GM21786 (cell line): ENCODE measurements around the gene UBL7.

Experiments
- ATAC-seq: cut with Tn5 transposase; IDR thresholded peaks from one replicate; pipeline ENCODE4 v1.9.1; 2021; ENCODE audit not compliant: unreplicated experiment

Gene UBL7

DNA sequence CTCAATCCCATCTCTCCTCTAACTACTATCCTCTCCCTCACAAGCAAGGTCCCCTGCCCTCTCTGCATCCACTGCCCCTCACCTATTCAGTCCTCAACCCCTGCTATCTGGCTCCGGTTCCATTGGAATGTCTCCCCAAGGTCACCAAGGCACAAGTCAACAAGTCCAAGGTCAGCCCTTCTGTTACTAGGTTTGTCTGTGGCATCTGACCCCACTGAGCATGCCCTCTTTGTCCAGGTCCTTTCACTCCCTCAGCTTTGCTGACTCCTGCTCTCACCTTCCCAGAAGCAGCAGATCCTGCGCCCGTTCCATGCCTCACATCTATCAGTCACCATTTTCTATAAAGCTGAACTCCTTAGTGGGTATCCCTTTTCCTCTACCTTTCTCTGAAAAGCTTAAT, 18.9 kb downstream of the UBL7 start:
- no peak for ATAC-seq

DNA sequence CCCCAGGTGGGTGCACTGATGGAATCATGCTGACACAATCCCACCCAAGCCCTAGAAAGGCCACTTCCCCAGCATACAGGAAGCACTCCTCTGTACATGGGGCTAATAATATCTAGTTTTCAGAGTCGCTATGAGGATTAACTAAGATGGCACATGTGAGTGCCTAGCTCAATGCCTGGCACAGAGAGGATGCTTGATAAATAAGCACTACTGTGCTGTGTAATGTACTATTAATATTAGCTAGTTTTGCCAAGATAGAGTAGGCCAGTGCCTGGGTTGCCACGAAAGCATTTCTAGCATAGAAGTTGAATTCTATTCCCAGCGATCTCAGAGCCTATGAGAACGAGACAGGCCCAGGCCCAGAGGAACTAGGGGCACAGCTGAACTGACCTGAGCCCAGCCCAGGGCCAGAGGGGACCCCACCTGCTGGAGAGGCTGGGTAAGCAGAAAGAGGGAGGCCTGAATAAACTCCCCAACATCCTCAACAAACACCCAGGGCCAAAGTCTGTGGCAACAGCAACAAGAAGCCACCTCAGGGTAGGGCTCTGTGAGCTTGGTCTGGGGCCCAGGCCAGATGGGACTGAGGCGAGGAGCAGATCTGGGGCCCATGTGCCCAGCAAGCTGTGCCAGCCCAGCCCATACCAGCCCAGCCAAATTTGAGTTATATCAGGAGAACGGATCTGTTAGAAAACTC, 19.6 kb downstream of the UBL7 start:
- no peak for ATAC-seq

DNA sequence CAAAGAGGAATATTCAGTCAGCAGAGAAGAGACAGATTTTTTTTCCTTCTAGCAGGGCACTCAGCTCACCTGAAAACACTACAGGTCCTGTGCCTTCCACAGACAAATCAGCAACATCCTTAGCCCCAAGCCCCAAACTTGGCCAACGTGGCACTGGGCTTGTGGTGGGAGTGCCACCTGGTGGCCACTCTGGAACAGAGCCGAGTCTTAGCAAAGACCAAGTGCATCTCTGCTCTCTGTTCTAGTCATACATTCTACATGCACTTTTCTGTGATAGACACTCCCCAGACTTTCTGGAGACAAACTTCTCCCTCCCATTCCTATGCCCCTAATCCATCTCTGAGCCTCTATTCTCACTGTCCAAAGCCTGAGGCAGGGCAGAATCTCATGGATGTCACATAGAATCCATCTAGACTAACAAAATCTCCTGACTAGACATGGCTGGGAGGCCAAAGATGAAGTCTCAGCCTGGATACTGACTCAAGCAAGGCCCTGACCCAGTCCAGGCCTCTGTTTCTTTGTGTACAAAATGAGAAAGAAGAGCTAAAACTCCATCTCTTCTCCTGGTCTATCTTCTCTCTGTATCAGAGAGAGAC, 22.1 kb downstream of the UBL7 start:
- no peak for ATAC-seq

DNA sequence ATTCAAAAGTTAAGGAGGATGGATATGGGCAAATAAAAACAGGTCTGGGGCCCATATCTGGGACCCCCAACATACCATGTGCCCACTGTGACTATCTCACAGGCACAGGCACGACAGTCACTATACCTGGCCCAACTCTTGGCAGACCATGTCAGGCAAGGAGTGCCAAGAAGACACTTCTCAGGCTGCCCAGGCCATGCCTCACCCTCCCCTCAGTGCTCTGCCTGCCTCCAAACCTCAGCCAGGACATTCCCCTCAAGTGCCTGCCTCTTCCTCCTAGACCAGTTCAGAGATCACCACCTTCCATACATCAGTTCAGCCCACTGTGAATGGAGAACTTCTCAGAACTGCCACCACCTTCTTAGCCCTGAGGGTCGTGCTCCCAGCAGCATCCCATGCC, 22.8 kb downstream of the UBL7 start:
- ATAC-seq = no peak

DNA sequence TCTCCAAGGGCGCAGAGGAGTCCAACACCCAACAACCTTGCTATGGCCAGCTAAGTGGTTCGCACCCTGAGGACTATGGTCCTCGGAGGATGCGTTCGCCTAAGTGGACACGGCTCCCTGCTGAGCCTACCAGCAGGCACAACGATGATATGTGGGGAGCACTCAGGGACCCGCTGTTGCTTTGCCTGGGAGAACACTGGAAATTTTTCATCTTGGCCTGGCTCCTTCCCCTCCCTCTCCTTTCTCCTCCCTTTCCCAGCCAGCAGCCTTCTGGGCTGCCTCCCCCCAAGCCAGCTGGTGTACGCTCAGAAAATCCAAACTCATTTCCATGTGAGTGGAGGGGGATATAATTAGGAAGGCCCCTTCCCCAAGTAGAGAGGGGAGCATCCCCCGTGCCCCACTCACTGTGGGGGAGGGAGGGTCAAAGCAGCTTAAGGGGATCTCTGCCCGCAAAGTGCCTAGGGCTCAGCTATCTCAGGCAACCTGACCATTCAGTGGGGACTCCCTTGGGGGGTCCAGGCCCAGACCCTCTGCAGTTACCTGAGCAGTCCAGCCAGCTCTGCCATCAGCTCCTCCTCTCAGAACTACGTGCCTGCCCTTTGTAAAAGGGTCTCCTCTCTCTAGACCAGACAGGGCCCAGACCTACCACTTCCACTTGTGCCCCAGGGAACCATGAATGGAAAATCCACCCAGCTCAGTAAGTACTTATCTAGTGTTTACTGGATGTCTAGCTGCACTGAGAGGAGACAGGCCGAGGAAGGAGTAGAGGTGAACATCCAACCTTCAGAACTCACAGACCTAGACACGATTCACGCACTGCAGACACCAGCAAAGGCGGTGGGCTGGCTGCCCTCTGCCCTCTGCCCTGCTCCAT, 26.5 kb downstream of the UBL7 start:
- no peak for ATAC-seq

DNA sequence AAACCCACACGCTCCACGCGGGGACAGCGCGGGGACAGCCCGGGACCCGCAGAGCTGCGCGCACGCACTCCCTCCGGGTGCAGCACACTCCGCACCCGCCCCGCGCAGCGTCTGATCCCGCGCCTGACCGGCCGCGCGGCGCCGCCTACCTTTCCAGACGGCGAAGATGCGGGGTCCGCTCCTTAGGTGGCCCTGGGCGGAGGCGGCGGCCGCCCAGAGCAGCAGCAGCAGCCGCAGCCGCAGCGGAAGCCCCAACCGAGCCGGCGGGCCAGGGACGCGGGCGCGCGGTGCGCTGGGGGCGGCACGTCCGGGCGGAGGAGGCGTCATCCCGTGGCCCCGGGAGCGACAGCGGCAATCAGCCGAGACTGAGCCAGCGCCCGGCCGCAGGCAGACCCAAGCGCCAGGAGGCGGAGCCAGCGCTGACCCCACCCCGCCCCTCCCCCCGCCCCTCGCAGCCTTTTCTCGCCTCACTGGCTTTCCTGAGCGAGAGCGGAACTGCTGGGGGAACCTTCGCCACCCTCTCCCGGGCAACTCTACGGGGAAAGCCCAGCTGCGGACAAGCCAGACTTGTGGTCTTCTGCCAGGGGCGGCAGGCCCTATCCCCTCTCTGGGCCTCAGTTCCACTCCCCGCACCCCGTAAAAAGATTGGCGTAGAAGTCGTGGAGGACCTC, 27.2 kb downstream of the UBL7 start, which contains the start of gene SEMA7A:
SEMA7A (minus strand) TSS at position 367 of the 671 bp plus-strand sequence; CDS start at position 327, 40 bp downstream.
- peak; percentile 49 for ATAC-seq

DNA sequence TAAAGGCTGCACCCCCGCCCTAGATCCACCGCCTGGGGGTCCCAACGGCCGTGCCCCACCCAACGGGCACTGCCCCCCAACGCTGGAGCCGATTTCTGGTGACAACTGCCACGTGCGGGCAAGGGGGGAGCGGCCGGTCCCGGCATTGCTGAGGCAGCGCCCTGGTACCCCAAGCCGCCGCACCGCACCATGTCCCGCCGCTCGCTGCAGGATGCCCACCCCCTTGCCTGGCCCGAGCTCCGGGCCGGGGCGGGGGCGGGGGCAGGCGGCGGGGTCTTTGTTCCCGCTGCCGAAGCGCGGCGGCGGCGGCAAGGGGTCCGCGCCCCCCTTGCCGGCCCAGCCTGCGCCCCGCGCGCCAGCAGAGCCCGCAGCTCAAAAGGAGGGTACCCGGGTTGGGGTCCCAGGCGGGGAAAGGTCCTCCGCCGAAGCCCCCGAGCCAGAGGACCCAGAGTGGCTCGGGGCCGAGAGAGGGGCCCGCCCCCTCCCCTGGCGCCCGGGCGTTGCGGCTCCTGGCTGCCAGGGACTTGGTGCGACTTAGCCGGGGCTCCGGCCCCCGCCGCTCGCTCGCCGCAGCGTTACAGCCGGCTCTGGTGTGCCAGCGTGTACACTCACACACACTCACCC, 27.9 kb downstream of the UBL7 start:
- ATAC-seq = no peak

DNA sequence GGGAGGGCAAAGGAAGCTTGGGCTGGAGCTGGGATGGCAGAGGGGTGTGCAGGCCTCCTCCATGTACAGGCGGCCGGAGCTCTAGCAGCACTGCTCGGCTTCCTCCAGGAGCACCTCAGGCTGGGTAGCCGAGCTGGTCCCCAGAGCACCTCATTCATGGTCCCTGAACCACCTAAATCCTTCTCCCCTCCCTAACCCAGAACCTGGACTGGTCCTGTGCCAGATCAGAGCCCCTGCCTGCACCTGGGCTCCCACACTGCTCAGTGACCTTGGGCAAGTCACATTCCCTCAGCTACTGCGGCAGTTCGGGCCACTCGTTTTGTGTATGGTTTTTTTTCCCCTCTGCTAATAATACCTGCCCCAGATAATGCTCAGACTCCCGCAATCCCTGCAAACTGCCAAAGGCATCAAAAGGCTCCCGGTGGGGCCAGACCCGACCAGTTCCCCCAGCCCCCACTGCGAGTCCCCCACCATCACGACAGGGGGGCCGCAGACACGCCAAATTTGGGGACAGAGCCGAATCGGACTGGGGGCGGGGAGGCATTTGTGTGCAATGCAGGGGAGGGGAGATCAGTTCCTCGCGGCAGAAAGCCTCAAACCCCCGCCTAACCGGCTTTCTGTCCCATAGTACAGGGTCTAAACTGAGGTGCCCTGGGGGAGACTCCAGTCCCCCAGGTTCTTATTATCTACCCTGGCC, 28.5 kb downstream of the UBL7 start:
- ATAC-seq = no peak

DNA sequence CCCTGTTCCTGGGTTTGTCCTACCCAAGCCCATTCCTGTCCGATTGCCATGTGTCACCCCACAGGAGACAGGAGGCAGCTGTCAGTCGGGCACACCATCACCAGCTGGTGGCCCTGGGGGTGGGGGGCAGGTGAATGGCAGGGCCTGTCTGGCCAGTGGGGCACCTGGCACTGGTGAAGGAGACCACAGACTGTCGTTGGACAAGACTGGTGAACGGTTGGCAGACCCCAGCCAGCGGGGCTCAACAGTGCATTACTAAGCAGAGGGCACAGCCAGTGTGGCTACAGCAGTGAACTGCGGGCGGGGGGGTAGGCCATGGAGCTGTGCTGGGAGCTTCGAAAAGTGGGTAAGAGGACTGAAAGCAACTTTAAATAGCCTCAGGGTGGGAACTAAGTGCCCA, 29.3 kb downstream of the UBL7 start:
- no peak for ATAC-seq

DNA sequence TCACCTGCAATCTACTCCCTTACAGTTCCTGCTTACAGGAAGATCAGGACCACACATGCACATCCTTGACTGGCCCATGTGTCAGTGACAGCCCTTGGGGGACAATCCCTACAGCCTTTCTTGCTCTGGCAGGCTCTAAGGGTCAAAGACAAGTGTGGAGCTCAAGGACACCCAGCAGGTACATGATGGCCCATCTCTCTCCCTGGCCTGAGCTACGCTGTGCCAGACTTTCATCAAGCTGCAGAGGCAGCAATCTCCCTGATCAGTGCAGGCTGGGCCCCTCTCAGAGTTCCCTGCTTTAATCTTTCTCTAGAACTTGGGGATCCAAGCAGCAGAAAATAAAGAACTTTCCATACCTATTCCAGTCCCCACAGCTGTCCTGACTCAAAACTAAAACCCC, 29.8 kb downstream of the UBL7 start:
- ATAC-seq = no peak

DNA sequence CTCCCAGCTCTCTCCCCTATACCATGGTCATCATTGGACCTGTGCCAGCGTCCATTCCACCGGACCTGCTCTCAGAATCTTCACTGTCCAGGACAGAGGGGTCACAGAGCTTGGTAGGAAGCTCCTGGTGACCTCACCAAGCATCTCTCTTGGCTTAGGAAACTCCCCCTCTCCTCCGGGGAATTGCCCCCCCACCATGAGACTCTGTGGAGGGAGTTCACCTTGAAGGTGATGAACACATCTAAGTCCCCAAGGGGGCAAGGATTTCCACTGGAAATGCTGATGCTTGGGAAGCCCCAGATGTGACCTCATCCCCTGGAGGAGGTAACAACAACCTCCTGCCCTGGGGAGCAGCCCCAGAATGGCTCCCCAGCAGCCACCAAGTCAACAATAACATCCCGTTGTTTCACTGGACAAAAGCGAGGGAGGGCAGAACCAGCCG, 30.4 kb downstream of the UBL7 start:
- no peak for ATAC-seq

DNA sequence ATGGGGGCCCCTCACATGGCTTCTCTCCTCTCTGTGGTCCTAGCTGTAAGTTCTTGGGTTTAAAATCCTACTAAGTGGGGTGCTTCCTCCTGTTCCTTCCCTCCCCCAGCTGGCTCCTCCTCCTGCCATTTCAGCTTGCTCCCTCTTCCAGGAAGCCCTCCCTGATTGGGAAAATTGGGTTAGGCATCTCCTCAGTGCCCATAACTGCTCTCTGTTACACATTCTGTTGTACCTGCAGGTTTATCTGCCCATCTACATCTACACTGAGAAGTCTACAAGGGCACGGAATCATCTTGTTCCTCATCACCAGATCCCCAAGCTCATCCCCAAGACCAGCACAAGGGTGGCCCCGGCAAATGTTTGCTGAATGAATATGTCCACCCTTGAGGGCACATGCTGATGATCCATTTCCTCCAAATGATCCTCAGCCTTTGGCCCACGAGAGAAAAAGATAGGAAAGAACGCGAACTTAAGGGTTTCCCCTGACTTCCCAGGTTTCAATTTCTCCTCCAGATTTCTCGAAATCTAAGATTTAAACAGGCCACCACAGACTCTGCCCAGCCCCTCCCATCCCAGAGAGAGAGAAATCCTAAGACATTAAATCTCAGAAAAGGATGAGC, 31.1 kb downstream of the UBL7 start:
- ATAC-seq = no peak

DNA sequence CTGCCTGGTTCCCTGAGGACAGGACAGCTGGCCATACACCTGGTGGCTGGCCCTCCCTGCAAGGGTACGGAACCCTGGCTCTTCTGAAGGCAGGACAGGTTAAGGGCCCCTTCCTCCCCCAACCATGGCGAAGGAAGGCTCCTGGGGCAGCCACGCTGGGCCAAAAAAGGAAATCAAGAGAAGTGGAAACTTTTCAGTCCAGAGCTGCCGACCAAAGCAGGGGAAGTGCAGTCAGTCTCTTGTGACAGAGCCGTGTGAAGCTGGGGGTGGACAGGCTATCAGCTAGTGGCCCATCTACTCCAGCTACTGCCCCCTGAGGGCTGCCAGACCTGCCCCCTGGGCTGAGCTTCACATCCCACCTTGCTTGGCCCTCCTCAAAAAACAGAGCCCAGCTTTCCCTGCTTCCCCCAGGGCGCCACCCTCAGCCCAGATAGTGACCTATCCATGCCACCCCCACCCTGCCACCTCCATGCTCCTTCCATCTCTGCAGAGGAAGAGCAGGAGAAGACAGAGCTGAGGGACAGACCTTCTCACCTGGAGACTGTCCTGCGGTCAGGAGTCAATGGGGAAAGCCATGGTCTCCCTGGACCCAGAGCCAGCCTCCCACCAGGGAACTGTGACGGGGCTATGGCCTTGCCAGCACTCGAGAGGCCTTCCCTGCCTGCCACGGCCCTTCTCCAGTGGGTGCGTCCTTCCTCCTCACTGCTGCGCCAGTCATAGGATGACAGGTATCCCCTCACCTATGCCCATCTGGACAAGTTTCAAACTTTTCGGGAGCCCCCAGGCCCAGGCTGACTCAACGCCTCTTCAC, 31.8 kb downstream of the UBL7 start:
- ATAC-seq = no peak

DNA sequence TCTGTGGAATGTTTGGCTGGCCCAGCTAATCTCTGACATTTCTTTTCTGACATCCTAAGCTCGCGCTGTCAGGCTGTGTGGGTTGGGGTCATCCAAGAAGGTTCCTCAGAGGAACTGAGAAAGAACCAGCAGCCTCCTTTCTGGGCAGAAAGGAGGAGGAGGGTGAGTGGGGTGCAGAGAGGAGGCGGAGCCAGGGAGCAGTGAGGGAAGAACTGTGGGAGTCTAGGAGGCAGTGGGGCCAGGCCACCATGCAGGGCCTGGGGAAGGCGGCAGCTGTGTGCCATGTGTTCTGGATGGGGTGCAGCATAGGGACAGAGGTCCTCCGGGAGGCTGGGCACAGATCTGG, 32.5 kb downstream of the UBL7 start:
- ATAC-seq = no peak

DNA sequence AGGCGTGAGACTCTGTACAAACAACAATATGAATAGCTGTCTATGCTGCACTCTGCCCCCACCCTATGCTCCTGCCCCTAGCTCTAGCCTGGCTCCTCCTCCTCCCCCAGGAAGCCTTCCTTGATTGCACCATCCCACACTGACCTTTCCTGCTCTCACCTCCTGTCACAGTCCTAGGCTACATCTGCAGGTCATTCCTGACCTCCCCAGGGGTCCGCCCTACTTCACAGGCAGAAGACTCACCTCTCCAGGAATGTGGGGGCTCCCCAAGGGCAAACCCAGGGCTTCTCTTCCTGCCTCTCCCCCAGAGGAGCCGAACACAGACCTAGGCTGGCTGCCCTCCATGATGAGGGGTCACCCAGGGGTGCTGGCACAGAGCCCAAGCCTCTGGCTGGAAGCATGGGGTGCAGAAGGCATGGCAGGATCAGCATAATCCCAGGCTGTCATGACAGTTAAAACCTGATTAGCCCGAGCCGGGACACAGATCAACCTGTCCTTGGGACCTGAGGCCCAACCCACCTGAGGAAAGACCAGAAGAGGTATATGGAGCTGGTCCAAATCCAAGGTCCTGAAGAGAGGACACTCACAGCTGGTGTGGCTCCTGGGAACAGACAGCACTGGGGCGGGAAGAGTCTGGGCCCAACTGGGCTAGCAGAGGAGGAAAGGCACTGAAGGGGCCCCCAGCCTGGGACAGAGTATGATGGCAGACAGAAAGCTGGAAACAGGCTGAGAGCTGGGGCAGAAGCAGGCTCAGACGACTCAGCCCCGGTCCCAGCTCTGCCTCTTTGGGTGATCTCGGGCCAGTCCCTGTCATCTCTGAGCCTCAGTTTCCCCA, 33.1 kb downstream of the UBL7 start:
- ATAC-seq = no peak

DNA sequence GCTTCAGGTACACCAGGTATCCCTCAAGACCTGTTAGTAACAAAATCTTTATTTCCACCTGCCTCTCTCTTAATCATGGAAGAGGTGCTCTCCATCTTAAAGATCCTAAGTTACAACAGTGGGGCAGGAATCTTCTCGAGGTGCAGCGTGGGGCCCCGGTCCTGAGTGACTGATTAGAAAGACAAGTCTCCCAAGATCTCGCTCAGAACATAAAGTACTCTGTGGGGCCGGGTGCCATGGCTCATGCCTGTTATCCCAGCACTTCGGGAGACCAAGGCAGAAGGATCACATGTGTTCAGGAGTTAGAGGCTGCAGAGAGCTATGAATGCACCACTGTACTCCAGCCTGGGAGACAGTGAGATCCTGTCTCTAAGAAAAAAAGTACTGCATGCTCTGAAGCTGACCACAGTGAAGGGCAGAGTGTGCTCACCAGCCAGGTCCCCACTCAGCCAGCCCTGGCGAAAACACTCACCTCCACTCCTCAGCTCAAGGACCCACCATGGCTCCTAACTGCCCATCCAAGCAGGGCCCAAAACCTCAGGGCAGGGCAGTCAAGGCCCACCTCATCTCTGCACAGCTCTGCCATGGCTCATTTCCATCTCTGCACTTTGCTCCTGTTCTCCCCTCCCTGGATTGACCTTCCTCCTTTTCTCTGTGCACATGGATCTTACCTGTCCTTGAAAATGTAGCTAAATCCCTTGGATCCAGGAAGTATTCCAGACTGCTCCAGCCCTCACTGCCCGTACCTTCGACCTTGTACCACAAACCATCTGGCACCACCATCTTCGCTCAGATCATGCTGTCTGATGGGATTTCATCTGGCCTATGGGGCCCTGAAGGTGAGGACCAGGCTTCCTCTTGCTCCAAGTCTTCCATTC, 34.3 kb downstream of the UBL7 start:
- ATAC-seq = no peak

DNA sequence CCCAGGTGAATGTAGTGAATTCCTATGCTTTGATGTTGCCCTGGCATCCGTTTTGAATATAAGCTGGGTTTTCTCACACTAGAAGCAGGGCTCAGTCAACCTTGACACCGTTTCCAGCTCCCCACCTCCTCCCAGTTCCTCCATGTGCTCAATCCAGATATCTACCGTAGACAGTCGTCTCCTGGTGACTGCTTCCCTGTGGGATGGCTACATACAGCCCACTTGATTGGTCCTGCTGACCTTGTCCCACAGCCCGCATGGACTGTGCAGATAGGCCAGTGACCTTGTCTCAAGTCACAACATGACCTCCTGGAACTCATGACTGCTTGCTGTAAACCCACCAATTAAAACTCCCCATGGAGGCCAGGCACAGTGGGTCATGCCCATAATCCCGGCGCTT, 35.3 kb downstream of the UBL7 start:
- no peak for ATAC-seq
